ENCODE measurements around the gene EHMT1. TPM values are rescaled to one million over a fixed set of nuclear protein-coding genes. Genes with fewer than 3 reads are reported as not detected.

Gene EHMT1
- total and polyA plus RNA-seq, 2 of the 13 experiments (the other 11 are each of a cell fraction or from before 2014, with no cell fraction given) = 23.0 to 27.1 TPM

DNA sequence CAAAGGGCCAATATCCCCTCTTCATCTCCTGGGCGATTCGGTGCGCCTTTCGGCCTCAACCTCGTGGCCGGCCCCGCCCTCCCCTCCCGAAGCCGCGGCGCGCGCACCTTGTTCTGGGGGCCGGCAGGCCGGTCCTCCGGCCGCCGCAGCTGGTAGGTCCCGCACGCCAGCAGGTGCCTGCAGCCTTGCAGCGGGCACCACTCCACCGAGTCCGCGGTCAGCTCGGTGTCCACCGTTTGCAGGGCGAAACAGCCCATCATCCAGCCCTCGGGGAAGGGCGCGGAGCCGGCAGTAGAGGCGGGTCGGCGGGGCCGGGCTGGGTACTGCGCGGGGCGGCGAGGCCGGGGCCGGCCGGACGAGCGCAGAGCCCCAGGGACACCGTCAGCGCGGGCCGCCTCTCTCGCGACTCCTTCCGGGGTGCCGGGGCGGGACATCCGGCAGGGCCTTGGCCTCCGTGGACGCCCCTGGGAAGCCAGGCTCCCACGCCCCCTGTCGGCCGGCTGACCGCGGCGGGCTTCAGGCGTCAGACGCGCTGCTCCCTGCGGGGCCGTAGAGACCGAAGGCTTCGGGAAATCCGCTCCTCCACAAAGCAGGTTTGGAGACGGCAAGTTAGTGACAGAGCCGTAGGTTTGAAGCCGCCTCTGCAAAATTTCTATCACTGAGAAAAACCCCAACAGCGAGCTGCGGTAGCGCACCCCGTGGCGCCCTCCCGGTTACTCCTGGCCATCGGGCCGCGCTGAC lies 40.1 kb upstream of the EHMT1 start, which contains the start of gene DPH7 (continued):
- TF ChIP-seq ARID4A (CRISPR knock-in tag; IDR thresholded peaks at IDR 0.05; ENCODE audit: borderline replicate concordance) (peak; percentile 98), CHD2 (IDR thresholded peaks at IDR 0.05; ENCODE audit: low read depth, low read length) (peak; percentile 67; the same call in 1 of the 2 replicates), IRX3 (CRISPR knock-in tag; IDR thresholded peaks at IDR 0.05; ENCODE audit: borderline replicate concordance, low read depth) (no peak; the same call in 1 of the 2 replicates), PAWR (CRISPR knock-in tag; IDR thresholded peaks at IDR 0.05; ENCODE audit: borderline replicate concordance) (no peak), THAP11 (CRISPR knock-in tag; IDR thresholded peaks at IDR 0.05) (peak; percentile 95), MAF1 (CRISPR knock-in tag; IDR thresholded peaks at IDR 0.05; ENCODE audit: borderline replicate concordance) (peak; percentile 80), EZH2 (conservative IDR thresholded peaks at IDR 0.05; ENCODE audit: low read depth, low read length) (no peak), ZNF792 (CRISPR knock-in tag; IDR thresholded peaks at IDR 0.05) (no peak), MZF1 (CRISPR knock-in tag; IDR thresholded peaks at IDR 0.05; ENCODE audit: borderline replicate concordance) (no peak), NFE2 (CRISPR knock-in tag; IDR thresholded peaks at IDR 0.05) (no peak), HNF4A (CRISPR knock-in tag; IDR thresholded peaks at IDR 0.05) (no peak), ZHX2 (IDR thresholded peaks at IDR 0.05; ENCODE audit: low read depth) (no peak), ZHX2 (CRISPR knock-in tag; IDR thresholded peaks at IDR 0.05; ENCODE audit: borderline replicate concordance) (0 out of 2 replicates have a peak, but pooled peaks have one; percentile 36), CREBL2 (CRISPR knock-in tag; IDR thresholded peaks at IDR 0.05; ENCODE audit: borderline replicate concordance) (peak; percentile 90; the same call in 1 of the 2 replicates), NPAS2 (CRISPR knock-in tag; IDR thresholded peaks at IDR 0.05; ENCODE audit: borderline replicate concordance) (no peak), SIN3A (IDR thresholded peaks at IDR 0.05; ENCODE audit: borderline replicate concordance, low read depth, low read length) (no peak), ELF3 (CRISPR knock-in tag; IDR thresholded peaks at IDR 0.05) (peak; percentile 66)
- TF ChIP-seq, protein P1, sequence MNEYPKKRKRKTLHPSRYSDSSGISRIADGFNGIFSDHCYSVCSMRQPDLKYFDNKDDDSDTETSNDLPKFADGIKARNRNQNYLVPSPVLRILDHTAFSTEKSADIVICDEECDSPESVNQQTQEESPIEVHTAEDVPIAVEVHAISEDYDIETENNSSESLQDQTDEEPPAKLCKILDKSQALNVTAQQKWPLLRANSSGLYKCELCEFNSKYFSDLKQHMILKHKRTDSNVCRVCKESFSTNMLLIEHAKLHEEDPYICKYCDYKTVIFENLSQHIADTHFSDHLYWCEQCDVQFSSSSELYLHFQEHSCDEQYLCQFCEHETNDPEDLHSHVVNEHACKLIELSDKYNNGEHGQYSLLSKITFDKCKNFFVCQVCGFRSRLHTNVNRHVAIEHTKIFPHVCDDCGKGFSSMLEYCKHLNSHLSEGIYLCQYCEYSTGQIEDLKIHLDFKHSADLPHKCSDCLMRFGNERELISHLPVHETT (CRISPR knock-in tag; conservative IDR thresholded peaks at IDR 0.05) = peak; percentile 90

All from HepG2 (cell line).